ENCODE results near the gene SLC35F3.

- TF ChIP-seq CTCF (IDR thresholded peaks at IDR 0.05; ENCODE audit: low read depth, low read length), result no peak
- no peak for TF ChIP-seq POLR2A (IDR thresholded peaks at IDR 0.05; ENCODE audit: extremely low read depth, insufficient read length)
- no peak for TF ChIP-seq MAX (IDR thresholded peaks at IDR 0.05; ENCODE audit: low read depth, low read length)
- no peak for TF ChIP-seq MYC (IDR thresholded peaks at IDR 0.05; ENCODE audit: low read depth, low read length)
These were observed 28.9 kb downstream of the SLC35F3 start for GRCh38 chr1:233933339-233933738.

All from NB4 (cell line).